ENCODE data around the gene RASSF7. TPM values are rescaled to one million over a fixed set of nuclear protein-coding genes. Genes with fewer than 3 reads are reported as not detected.

Gene RASSF7
- total RNA-seq, 4 donors from 2014 or later, result 2.9 to 24.4 (median 13.7) TPM

DNA sequence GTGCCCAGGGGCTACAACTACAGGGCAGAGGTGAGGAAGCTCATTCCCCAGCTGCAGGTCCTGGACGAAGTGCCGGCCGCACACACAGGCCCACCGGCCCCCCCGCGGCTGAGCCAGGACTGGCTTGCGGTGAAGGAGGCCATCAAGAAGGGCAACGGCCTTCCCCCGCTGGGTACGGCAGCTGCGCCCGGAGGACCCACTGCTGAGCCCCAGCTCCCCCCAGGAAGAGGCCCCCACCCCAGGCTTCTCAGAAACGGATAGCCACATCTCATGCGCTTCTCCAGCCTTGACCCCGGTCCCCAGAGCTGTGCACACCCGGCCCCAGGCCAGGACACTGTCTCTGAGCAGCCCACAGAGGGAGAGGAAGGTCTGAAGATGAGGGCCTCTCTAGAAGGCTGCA is 9.6 kb upstream of the RASSF7 start:
- no peaks in the 10 kb centered on the region for H3K36me3 ChIP-seq
- no peaks in the 10 kb centered on the region for H3K9me3 ChIP-seq
- TF ChIP-seq POLR2A (IDR thresholded peaks at IDR 0.05; ENCODE audit: low read depth), result no peak
- TF ChIP-seq, protein P1, sequence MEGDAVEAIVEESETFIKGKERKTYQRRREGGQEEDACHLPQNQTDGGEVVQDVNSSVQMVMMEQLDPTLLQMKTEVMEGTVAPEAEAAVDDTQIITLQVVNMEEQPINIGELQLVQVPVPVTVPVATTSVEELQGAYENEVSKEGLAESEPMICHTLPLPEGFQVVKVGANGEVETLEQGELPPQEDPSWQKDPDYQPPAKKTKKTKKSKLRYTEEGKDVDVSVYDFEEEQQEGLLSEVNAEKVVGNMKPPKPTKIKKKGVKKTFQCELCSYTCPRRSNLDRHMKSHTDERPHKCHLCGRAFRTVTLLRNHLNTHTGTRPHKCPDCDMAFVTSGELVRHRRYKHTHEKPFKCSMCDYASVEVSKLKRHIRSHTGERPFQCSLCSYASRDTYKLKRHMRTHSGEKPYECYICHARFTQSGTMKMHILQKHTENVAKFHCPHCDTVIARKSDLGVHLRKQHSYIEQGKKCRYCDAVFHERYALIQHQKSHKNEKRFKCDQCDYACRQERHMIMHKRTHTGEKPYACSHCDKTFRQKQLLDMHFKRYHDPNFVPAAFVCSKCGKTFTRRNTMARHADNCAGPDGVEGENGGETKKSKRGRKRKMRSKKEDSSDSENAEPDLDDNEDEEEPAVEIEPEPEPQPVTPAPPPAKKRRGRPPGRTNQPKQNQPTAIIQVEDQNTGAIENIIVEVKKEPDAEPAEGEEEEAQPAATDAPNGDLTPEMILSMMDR (IDR thresholded peaks at IDR 0.05), result no peak
- TF ChIP-seq EP300 (IDR thresholded peaks at IDR 0.05), result no peak
- TF ChIP-seq POLR2AphosphoS5 (IDR thresholded peaks at IDR 0.05), result no peak
- DNase-seq (ENCODE audit: extremely low spot score), result no peak
- H3K4me1 ChIP-seq, result peaks cover 15 to 20% (median 20%) of the 10 kb centered on the region in 4 donors
- no peak overlapping the region for H3K4me3 ChIP-seq
- intact Hi-C loops (cut with DNase I), result no loop called here
- H3K27me3 ChIP-seq, result peaks cover 14 to 72% (median 38%) of the 10 kb centered on the region in 4 donors
- no CpG with 5 or more reads among the region's 16 CpGs for WGBS
- H3K27ac ChIP-seq (replicated peaks in 1 of 4), result no peak overlapping the region

DNA sequence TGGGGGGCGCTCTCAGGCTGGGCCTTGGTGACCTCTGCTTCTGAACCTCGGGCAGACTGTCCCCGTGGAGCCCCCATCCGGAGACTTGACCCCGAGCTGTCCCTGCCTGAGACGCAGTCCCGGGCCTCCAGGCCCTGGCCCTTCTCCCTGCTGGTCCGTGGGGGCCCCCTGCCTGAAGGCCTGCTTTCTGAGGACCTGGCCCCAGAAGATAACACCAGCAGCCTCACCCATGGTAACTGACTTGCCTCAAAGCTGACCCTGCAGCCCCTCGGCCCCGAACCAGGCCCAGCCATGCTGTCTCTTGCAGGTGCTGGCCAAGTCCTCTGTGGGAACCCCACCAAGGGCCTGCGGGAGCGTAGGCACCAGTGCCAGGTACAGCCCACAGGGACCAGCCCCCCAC is 9.2 kb upstream of the RASSF7 start:
- Histone ChIP-seq H3K4me3 (no peak overlapping the region), H3K36me3 (no peaks in the 10 kb centered on the region), H3K4me1 (peaks cover 17 to 25% (median 23%) of the 10 kb centered on the region in 4 donors), H3K27ac (replicated peaks in 1 of 4) (no peak overlapping the region), H3K9me3 (no peaks in the 10 kb centered on the region), H3K27me3 (peaks cover 19 to 77% (median 42%) of the 10 kb centered on the region in 4 donors)
- TF ChIP-seq POLR2A (IDR thresholded peaks at IDR 0.05; ENCODE audit: low read depth) (no peak), POLR2AphosphoS5 (IDR thresholded peaks at IDR 0.05) (no peak), EP300 (IDR thresholded peaks at IDR 0.05) (no peak)
- TF ChIP-seq, protein P1 (IDR thresholded peaks at IDR 0.05), result no peak
- intact Hi-C loops (cut with DNase I), result no loop called here
- WGBS, result 74% methylated on average over 6 of the region's 12 CpGs
- DNase-seq (ENCODE audit: extremely low spot score), result no peak

DNA sequence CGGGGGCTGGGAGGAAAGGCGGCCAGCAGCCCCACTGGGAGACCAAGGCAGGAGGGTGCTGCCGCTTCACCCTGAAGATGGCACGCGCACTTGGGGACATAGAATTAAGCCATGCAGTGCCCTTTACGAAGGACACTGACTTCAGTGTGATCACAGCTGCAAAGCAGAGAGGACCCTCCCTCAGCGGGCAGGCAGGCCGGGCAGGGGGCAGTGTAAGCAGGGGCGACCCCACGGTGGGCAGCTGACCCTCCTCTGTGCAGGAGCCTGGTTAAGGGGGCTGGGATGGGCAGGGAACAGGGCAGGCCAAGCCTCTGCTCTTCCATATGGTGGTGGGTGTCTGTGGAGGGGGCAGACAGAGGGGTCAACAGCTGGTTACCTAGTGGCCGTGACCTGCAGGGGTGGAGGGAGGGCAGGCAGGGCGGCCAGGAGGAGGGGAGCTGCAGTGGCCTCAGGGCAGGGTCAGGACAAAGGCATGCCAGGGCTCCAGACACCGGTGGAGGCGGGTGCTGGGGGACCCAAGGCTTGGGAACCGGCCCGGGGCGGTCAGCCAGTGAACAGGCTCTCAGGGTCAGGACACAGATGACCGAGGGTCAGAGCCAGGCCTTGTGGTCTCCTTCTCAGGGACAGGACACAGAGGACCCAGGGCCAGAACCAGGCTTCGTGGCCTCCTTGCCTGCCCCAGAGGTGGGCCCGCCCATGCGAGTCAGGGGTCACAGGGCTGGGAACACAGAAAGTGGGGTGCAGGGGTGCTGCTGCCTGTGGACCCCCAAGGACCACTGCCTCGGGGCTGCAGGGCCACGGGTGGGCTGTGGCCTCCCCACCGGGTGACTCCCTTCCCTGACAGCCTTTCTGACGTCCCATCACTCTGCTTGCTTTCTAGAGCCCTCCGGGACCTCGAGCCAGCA is 7.4 kb upstream of the RASSF7 start:
- no peak overlapping the region for H3K27ac ChIP-seq (replicated peaks in 1 of 4)
- no peaks in the 10 kb centered on the region for H3K36me3 ChIP-seq
- H3K9me3 ChIP-seq, result no peaks in the 10 kb centered on the region
- intact Hi-C loops (cut with DNase I), result no loop called here
- H3K4me3 ChIP-seq, result no peak overlapping the region
- 78% methylated on average over 12 of the region's 27 CpGs for WGBS
- TF ChIP-seq POLR2A (IDR thresholded peaks at IDR 0.05; ENCODE audit: low read depth) (no peak), EP300 (IDR thresholded peaks at IDR 0.05) (no peak), POLR2AphosphoS5 (IDR thresholded peaks at IDR 0.05) (no peak)
- TF ChIP-seq, protein P1 (IDR thresholded peaks at IDR 0.05), result no peak
- peaks cover 19 to 94% (median 50%) of the 10 kb centered on the region in 4 donors for H3K27me3 ChIP-seq
- peaks cover 17 to 25% (median 23%) of the 10 kb centered on the region in 4 donors for H3K4me1 ChIP-seq
- DNase-seq (ENCODE audit: extremely low spot score), result no peak

DNA sequence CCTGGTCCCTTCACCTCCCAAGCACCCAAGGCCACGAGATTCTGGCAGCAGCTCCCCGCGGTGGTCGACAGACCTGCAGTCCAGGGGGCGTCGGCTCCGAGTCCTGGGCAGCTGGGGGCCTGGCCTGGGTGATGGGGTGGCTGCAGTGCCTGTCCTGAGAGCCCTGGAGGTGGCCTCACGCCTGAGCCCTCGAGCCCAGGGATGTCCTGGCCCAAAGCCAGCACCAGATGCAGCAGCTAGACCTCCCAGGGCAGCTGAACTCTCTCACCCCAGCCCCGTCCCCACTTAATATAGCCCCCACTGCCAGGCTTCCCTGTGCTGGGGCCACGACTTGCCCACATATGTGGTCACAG is 6.8 kb upstream of the RASSF7 start:
- peaks cover 19 to 99% (median 50%) of the 10 kb centered on the region in 4 donors for H3K27me3 ChIP-seq
- H3K9me3 ChIP-seq, result no peaks in the 10 kb centered on the region
- H3K4me1 ChIP-seq, result peaks cover 17 to 25% (median 23%) of the 10 kb centered on the region in 4 donors
- H3K36me3 ChIP-seq, result no peaks in the 10 kb centered on the region
- TF ChIP-seq POLR2A (IDR thresholded peaks at IDR 0.05; ENCODE audit: low read depth), result no peak
- TF ChIP-seq, protein P1 (IDR thresholded peaks at IDR 0.05), result no peak
- TF ChIP-seq EP300 (IDR thresholded peaks at IDR 0.05), result no peak
- no peak for TF ChIP-seq POLR2AphosphoS5 (IDR thresholded peaks at IDR 0.05)
- WGBS, result 79% methylated on average over 2 of the region's 11 CpGs
- no peak for DNase-seq (ENCODE audit: extremely low spot score)
- H3K27ac ChIP-seq (replicated peaks in 1 of 4), result no peak overlapping the region
- H3K4me3 ChIP-seq, result no peak overlapping the region
- intact Hi-C loops (cut with DNase I), result no loop called here
